Suprapubic skin (tissue), 3 donors: Measurements from ENCODE around the gene AKT1.

Source experiments
- EP300 ChIP-seq: sonication (generic); formaldehyde crosslinking; IDR thresholded peaks from one replicate; pipeline ENCODE4 v1.6.1; 2017; ENCODE audit warnings: antibody characterized with exemption
- TF ChIP-seq, protein P1 (sequence below), 2 donors: fragments of 200-600 bp in 1 of 2; fragments of 450-650 bp in 1 of 2; sonication (generic) in 1 of 2; IDR thresholded peaks; one replicate each; pipeline ENCODE4 v1.5.1; 2016 to 2019; ENCODE audit warnings: antibody characterized with exemption in 2 of 2, mild to moderate bottlenecking in 1 of 2, moderate library complexity in 1 of 2

DNA sequence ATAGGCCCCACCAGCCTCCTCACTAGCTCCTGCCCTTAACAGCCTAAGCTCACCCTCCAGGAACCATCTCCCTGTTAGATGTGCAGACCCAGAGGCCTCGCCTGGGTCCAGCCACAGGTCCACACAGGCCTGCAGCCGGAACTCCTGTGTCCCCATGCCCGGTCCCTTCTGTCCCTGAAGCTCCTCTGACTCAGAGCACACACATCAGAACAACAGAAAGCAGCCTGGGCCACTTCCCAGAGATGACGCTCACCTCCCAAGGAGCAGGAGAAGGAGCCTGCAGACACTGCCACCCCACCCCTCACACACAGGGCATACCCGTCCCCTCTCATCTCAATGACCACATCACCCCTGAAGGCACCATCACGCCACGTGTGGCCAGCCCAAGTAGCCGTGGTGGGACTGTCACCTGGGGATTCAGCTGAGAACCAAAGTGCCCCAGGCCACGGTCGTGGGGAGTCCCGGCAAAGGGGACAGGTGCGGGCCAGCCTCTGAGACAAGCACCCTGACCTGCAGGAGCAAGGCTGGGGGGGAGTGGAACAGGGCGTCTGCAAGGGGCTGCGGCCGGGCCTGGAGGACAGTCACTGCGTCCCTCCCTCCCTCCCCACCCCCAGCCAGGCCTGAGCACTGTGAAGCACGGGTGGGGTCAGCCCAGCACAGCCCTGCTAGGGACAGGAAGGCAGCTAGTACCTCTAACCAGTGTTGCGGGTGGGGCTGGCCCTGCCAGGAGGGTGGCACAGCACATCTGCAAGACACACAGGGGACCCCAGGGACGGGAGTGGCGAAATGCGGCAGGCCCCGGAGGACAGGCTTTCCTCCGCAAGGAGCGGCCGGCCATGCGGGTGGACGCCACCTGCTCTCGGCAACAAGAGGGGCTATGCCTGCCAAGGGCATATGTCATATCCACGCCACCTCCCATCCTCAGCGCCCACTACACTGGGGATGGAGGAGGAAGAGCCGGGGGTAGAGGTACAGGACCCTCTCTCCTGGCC lies 5.5 kb downstream of the AKT1 start:
- TF ChIP-seq, protein P1, sequence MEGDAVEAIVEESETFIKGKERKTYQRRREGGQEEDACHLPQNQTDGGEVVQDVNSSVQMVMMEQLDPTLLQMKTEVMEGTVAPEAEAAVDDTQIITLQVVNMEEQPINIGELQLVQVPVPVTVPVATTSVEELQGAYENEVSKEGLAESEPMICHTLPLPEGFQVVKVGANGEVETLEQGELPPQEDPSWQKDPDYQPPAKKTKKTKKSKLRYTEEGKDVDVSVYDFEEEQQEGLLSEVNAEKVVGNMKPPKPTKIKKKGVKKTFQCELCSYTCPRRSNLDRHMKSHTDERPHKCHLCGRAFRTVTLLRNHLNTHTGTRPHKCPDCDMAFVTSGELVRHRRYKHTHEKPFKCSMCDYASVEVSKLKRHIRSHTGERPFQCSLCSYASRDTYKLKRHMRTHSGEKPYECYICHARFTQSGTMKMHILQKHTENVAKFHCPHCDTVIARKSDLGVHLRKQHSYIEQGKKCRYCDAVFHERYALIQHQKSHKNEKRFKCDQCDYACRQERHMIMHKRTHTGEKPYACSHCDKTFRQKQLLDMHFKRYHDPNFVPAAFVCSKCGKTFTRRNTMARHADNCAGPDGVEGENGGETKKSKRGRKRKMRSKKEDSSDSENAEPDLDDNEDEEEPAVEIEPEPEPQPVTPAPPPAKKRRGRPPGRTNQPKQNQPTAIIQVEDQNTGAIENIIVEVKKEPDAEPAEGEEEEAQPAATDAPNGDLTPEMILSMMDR (IDR thresholded peaks at IDR 0.05), result no peak
- TF ChIP-seq EP300, result no peak
